ENCODE data around the gene CDH1. TPM values are rescaled to one million over a fixed set of nuclear protein-coding genes. Genes with fewer than 3 reads are reported as not detected.
A peak's percentile ranks its signal among the peaks of the same experiment; 100 is the strongest.

Gene CDH1
- total RNA-seq, 2 donors from 2014 or later = 1.8 to 3.0 TPM

GRCh38 chr16:68717684-68718083, 19.4 kb upstream of the CDH1 start:
- ATAC-seq (replicated peaks) = no peak
- Mint-ChIP-seq H3K27me3 (peaks cover 7% of the 10 kb centered on the region), H3K9me3 (no peaks in the 10 kb centered on the region), H3K27ac (no peak overlapping the region), H3K4me1 (no peaks in the 10 kb centered on the region), H3K4me3 (no peak overlapping the region), H3K36me3 (ENCODE audit: low read depth) (no peaks in the 10 kb centered on the region)

DNA sequence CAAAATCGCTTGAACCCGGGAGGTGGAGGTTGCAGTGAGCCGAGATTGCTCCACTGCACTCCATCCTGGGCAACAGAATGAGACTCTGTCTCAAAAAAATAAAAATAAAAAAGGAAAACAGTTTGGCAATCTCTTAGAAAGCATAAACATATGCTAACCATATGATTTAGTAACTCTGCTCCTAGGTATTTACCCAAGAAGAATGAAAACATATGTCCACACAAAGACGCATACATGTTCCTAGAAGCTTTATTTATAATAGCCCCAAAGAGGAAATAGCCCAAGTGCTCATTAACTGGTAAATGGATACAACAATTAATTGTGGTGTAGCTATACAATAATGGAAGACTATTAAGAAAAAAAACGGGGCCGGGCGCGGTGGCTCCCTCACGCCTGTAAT, 18.5 kb upstream of the CDH1 start:
- Mint-ChIP-seq H3K4me3 (no peak overlapping the region), H3K9me3 (no peaks in the 10 kb centered on the region), H3K36me3 (ENCODE audit: low read depth) (no peaks in the 10 kb centered on the region), H3K27me3 (peaks cover 1% of the 10 kb centered on the region), H3K27ac (no peak overlapping the region), H3K4me1 (no peaks in the 10 kb centered on the region)
- no peak for ATAC-seq (replicated peaks)

GRCh38 chr16:68719993-68720489, 17.1 kb upstream of the CDH1 start:
- Mint-ChIP-seq H3K9me3 (no peaks in the 10 kb centered on the region), H3K36me3 (ENCODE audit: low read depth) (no peaks in the 10 kb centered on the region), H3K27me3 (no peaks in the 10 kb centered on the region), H3K4me3 (peak overlapping the region; percentile 6), H3K27ac (peak overlapping the region; percentile 67), H3K4me1 (no peaks in the 10 kb centered on the region)
- peak; percentile 95 for ATAC-seq (replicated peaks)

DNA sequence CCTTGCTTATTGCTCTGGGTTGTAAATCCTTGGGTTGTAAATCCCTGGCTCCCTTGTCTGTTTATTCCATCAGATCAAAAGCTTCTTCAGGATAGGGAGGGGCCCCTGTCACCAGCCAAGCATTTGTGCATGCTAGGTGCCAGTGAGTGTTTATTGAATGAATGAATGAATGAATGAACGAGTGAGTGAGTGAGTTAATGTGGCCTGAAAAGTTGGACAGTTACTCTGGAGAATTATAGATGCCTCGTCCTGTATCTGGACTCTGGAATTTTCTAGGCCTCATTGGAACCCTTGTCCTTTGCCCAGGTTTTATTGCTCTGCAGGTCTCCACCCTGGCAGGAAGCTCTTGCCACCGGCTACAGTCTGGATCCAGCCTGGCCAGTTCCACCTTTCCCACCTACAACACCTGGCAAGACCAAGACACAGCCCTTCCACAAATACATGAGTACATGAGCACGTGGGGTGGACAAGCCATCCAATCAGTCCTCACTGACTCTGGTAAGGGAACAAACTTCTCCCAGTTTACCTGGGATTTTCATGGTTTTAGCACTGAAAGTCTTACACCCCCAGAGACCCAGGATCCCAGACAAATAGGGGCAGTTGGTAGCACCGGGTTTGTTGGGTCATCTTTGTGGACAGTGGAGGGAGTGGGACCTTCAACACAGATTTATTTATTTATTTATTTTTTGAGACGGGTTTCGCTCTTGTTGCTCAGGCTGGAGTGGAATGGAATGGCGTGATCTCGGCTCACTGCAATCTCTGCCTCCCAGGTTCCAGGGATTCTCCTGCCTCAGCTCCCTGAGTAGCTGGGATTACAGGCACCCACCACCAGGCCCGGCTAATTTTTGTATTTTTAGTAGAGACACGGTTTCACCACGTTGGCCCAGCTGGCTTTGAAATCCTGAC, 14.7 kb upstream of the CDH1 start:
- Mint-ChIP-seq H3K27me3 (no peaks in the 10 kb centered on the region), H3K4me1 (no peaks in the 10 kb centered on the region), H3K4me3 (no peak overlapping the region), H3K36me3 (ENCODE audit: low read depth) (no peaks in the 10 kb centered on the region), H3K9me3 (no peaks in the 10 kb centered on the region), H3K27ac (no peak overlapping the region)
- ATAC-seq (replicated peaks) = no peak

- H3K4me3 Mint-ChIP-seq = no peak overlapping the region
- H3K4me1 Mint-ChIP-seq = no peaks in the 10 kb centered on the region
- H3K9me3 Mint-ChIP-seq = no peaks in the 10 kb centered on the region
- ATAC-seq (replicated peaks) = no peak
- no peaks in the 10 kb centered on the region for H3K27me3 Mint-ChIP-seq
- H3K27ac Mint-ChIP-seq = no peak overlapping the region
- H3K36me3 Mint-ChIP-seq (ENCODE audit: low read depth) = no peaks in the 10 kb centered on the region
These were observed 12.3 kb upstream of the CDH1 start for GRCh38 chr16:68724797-68725196.

- no peak for ATAC-seq (replicated peaks)
- Mint-ChIP-seq H3K9me3 (no peaks in the 10 kb centered on the region), H3K27ac (no peak overlapping the region), H3K27me3 (no peaks in the 10 kb centered on the region), H3K36me3 (ENCODE audit: low read depth) (no peaks in the 10 kb centered on the region), H3K4me1 (no peaks in the 10 kb centered on the region), H3K4me3 (no peak overlapping the region)
These were observed 8.6 kb upstream of the CDH1 start for GRCh38 chr16:68728523-68728922.

DNA sequence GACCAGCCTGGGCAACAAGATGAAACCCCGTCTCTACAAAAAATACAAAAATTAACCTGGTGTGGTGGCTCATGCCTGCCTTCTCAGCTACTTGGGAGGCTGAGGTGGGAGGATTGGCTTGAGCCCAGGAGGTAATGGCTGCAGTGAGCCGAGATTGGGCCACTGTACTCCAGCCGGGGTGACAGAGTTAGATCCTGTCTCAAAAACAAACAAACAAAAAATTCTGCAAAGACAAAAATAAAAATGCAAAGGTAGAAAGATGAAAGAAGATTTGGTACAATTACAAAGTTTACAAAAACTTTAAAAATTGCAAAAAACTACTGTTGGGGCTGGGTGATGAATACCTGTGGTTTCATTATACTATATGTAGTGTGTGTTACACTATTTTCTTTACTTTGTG, 5.5 kb upstream of the CDH1 start:
- Mint-ChIP-seq H3K36me3 (ENCODE audit: low read depth) (no peaks in the 10 kb centered on the region), H3K4me3 (no peak overlapping the region)
- no peak for ATAC-seq (replicated peaks)

GRCh38 chr16:68732042-68732680, 4.9 kb upstream of the CDH1 start:
- Mint-ChIP-seq H3K4me1 (peaks cover 4% of the 10 kb centered on the region), H3K27ac (no peak overlapping the region), H3K27me3 (peaks cover 17% of the 10 kb centered on the region), H3K9me3 (no peaks in the 10 kb centered on the region), H3K36me3 (ENCODE audit: low read depth) (no peaks in the 10 kb centered on the region), H3K4me3 (no peak overlapping the region)
- no peak for ATAC-seq (replicated peaks)

More for the DNA sequence above, 5.5 kb upstream of the CDH1 start:
- no peak overlapping the region for H3K27ac Mint-ChIP-seq
- peaks cover 2% of the 10 kb centered on the region for H3K4me1 Mint-ChIP-seq
- no peaks in the 10 kb centered on the region for H3K9me3 Mint-ChIP-seq
- H3K27me3 Mint-ChIP-seq = peaks cover 13% of the 10 kb centered on the region

DNA sequence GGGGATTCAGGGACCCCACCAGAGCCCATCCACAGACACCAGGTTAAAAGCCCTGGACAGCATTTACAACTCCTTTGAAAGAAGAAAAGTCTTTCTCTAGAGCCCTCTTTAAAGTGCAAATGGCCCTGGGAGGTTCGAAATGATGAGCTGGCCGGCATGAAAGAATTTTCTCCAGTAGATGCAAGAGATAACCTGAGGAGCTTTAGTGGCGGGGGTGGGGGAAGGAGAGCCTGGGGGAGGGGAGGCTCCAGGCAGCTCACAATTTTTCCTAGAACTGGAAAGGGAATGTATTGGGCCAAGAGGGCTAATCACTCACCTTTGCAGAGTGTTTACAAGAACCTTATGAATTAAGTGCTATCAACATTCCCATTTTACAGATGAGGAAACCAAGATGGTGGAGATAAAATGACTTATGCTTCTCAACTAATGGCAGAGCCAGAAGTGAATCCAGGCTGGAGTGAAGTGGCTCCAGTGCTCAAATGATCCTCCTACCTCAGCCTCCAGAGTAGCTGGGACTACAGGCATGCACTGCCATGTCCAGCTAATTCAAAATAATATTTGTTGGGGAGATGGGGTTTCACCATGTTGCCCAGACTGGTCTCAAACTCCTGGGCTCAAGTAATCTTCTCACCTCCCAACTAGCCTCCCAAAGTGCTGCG, 4.2 kb upstream of the CDH1 start:
- Mint-ChIP-seq H3K4me3 (no peak overlapping the region), H3K27me3 (peaks cover 20% of the 10 kb centered on the region), H3K9me3 (no peaks in the 10 kb centered on the region), H3K27ac (no peak overlapping the region), H3K36me3 (ENCODE audit: low read depth) (no peaks in the 10 kb centered on the region), H3K4me1 (peaks cover 4% of the 10 kb centered on the region)
- ATAC-seq (replicated peaks) = no peak

DNA sequence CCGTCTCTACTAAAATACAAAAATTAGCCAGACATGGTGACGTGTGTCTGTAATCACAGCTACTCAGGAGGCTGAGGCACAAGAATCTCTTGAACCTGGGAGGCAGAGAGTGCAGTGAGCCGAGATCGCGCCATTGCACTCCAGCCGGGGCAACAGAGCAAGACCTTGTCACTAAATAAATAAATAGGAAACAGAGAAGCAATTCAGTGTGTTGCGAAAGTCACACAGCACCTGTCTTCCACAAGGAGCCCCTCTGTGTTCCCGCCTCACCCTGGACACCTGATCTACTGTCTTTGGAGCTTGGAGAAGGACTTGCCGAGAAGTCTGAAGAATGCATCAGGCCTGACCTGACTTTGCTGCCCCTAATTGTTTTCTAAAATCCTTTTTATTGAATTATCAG, 3.5 kb upstream of the CDH1 start:
- Mint-ChIP-seq H3K9me3 (no peaks in the 10 kb centered on the region), H3K36me3 (ENCODE audit: low read depth) (no peaks in the 10 kb centered on the region), H3K27me3 (peaks cover 24% of the 10 kb centered on the region), H3K27ac (no peak overlapping the region), H3K4me1 (peaks cover 4% of the 10 kb centered on the region), H3K4me3 (no peak overlapping the region)
- ATAC-seq (replicated peaks) = no peak

DNA sequence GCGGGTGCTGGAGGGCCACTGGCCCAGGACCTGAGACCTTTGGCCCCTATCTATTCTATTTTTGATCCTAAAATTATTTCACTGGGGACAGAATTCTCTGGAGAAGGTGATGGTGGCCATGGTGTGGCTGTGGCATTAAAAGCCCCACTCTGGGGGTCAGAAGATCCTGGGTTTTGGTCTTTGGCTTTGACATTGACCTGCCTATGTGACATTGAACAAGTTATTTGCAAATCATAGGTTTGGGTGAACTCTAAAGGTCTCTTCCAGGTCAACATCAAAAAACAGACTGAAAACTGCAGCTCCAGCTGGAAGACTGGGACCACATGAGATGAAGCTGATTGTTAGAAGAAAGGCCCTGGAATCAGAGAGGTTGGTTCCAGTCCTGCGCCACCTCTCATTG, 2.3 kb upstream of the CDH1 start:
- ATAC-seq (replicated peaks) = no peak
- Mint-ChIP-seq H3K27me3 (peaks cover 25% of the 10 kb centered on the region), H3K9me3 (no peaks in the 10 kb centered on the region), H3K36me3 (ENCODE audit: low read depth) (no peaks in the 10 kb centered on the region), H3K4me3 (no peak overlapping the region), H3K4me1 (peaks cover 4% of the 10 kb centered on the region), H3K27ac (no peak overlapping the region)

DNA sequence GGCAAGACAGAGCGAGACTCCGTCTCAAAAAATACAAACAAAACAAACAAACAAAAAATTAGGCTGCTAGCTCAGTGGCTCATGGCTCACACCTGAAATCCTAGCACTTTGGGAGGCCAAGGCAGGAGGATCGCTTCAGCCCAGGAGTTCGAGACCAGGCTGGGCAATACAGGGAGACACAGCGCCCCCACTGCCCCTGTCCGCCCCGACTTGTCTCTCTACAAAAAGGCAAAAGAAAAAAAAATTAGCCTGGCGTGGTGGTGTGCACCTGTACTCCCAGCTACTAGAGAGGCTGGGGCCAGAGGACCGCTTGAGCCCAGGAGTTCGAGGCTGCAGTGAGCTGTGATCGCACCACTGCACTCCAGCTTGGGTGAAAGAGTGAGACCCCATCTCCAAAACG, 531 bp upstream of the CDH1 start:
- Mint-ChIP-seq H3K4me3 (peak overlapping the region; percentile 51), H3K36me3 (ENCODE audit: low read depth) (no peaks in the 10 kb centered on the region), H3K4me1 (peaks cover 4% of the 10 kb centered on the region), H3K9me3 (no peaks in the 10 kb centered on the region), H3K27ac (no peak overlapping the region), H3K27me3 (peaks cover 30% of the 10 kb centered on the region)
- ATAC-seq (replicated peaks) = no peak

GRCh38 chr16:68737730-68738629, 888 bp downstream of the CDH1 start:
- Mint-ChIP-seq H3K9me3 (no peaks in the 10 kb centered on the region), H3K36me3 (ENCODE audit: low read depth) (no peaks in the 10 kb centered on the region), H3K4me3 (peak overlapping the region; percentile 51), H3K27me3 (peaks cover 30% of the 10 kb centered on the region), H3K27ac (no peak overlapping the region), H3K4me1 (peaks cover 4% of the 10 kb centered on the region)
- no peak for ATAC-seq (replicated peaks)
